NCI-H2227 treated with DMSO at 0.1 percent for 48 hours (cell line): ENCODE results near the gene TLR10.

Experiments used
- DNase-seq: peaks from one replicate; lab custom pipeline; 2025; lab: John Stamatoyannopoulos, UW

TLR10 gene

DNA sequence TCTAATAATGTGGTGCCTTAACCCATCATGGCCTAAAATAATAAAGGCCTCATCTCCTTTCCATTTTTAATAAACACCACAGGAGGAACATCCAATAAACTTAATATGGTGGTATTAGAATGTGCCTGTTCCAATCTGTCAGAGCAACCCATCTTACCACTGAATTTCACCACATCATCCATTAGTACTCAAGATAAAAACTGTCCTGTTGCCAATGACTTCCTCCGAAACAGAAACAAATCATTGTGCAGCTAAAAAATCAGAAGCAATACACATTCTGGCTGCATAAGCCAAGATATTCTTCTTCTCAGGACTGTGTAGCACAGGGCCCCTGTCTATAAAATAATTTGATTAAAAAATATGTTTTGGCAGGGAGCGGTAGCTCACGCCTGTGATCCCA is 18.5 kb downstream of the TLR10 start:
- DNase-seq, result no peak

DNA sequence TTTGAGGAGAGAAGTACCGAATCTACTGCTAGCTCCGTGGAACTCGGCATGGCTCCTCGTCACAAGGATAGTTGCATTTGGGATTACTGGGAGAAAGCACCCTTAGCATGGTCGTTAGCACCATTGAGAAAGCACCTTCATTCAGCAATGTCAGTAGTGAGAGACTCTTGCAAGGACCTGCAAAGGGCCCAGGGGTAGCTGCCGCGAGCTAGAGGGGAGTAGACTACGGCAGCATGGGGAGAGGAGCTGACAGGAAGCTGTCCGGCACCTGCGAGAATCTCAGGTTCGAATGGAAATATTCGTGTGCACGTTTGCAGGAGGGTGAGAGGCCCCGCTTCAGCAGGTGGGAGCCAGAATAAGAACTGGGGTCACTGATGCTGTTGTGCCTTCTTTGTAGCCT is 20.2 kb downstream of the TLR10 start:
- no peak for DNase-seq

DNA sequence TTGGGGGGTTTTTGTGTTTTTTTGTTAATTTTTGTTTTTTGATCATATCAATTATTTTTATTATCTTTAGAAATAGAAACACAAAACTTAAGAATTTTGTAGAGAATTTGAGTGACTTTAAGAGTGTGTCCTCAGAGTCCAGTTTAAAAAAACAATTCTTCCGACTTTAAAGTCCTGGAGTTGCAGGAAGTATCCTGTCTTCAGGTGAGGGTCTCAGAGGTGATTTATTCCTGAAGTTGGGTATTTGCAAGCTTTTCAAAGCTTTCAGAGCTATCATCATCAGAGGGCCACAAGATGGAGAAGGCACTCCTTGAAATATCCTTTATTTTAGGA is 23.0 kb downstream of the TLR10 start:
- no peak for DNase-seq

DNA sequence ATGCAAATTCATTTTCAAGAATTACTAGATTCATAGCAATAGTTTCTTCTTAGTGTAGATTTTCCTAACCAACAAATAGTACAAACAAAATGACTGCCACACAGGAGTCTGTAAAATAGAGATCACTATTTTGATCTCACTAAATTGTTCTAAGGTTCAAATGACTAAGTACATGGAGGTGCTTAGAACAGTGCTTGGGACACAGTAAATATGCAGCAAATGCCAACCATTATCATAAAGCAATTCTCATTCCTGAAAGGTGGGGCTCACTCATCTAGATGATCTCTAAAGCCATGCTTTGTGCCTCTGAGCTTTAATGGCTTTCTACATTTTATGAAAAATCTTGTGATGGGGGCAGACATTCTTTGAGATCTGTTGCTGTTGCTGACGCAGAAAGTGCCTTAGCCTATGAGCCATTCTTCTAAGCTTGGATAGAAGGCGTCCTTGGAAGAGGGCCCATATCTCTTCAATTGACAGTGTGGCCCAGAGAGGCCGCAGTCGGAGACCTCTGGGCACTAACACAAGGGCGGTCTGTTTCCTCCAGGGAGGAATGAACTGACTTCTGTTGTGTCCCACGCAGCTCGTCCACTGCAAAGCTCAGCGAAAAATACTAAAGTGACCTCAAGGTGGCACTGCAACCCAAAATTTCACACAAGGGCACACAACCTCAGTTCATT is 23.5 kb downstream of the TLR10 start:
- DNase-seq, result peak; percentile 18

DNA sequence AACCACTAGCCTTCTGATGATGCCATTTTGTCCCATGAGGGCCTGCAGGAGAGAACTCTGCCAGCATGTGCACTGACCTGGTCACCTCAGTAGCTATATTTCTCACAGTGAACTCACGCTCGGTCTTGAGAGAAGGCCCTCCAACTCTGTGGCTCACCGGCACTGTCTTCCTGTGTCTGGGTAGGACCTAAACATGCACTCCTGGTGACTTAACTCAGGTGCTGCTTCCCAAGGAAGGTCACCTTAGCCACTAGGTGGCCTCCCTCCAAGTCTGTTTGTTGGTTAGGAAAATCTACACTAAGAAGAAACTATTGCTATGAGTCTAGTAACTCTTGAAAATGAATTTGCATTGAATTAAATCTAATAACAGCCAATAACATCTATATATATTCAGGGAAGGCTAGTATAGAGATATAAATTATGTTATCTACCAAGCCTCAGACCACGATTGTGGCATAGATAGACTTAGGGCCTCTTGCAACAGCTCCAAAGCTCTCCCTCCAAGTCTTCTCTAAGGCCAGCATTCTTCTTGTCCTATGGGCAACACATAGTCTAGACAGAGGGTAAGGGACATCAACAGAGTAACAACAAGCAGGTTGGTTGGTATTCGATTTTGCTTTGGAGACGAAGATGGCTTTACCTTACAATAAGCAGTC is 24.7 kb downstream of the TLR10 start:
- no peak for DNase-seq

DNA sequence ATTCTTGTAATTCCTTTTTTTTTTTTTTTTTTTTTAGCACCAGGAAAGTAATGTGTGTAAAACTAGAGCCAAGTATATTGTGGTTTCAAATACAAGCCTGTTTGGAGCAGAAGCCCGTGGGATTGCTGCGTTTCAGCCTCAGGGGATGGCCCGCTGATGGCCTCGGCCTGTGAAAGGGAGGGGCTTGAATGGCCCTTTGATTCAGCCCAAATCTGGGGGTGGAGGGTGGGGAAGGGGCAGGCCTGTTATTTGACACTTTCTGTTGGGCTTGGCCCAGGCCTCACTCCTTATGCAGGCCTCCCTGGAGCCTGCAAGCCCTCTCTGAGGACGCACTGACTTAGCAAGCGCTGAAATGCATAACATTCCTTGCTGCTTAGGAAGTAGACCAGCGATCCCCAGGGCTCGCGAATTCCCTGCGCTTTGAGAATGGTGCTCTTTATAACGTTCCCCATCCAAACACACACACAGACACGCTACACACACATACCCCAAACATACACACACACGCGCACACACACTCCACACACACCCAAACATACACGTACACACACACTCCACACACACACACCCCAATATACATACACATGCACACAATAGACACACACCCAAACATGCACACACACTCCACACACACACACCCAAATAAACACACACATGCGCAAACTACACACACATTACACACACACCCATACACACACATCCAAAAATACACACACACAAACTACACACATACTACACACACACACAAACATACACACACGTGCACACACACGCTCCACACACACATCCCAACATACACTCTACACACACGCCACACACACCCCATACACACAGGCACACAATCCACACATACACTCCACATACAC is 29.6 kb downstream of the TLR10 start:
- DNase-seq, result no peak

DNA sequence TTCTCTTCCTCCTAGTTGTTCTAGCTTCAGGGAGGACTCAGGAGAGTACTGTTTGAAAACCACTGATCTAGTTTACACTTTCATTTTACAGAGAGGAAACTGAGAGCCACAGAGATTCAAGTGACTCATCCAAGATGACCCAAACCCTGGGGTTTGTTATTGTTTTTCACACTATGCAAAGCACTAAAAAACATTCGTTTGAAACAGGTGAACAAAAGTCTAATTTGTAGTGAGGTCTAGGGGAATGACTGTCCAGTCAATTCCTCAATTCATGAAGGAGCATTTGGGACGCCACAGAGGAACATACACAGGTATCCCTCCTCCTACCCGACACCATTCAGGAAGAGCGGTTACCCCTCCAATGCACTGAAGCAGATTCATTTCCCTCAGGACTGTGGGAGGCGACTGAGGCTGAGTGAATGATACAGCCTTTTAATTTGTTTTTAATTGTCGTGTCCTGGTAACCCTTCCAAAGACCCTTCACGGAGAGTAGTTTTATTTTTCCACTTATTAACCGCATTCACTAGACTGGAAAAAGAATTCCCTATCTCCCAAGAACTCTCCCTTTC is 30.3 kb downstream of the TLR10 start:
- DNase-seq, result no peak

DNA sequence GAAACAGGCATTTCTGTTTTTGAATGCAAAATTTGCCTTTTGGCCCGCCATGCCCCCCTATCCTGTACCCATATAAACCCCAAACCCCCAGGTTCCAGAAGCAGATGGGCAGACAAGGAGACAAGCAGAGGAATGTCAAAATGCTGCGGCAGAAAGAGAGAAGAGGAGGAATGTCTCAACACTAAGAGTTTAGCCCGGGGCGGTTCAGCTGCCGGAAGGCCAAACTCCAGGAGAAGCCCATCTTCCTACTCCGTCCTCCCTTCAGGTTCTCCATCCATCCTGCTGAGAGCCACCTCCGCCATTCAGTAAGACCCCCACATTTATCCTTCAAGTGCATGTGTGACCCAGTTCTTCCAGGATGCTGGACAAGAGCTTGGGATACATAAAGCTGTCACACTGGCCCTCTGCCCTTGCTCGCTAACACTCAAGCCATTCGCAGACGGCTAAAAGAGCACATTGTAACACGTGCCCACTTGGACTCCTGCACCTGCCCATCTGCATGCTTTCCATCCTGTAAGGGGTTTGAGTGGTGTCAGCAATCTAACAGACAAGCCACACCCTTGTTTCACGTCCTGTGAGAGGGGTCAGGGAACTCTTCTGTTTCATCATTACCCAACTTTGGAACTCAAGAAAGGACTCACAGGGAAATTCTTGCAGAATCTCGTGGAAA is 31.3 kb downstream of the TLR10 start:
- no peak for DNase-seq

DNA sequence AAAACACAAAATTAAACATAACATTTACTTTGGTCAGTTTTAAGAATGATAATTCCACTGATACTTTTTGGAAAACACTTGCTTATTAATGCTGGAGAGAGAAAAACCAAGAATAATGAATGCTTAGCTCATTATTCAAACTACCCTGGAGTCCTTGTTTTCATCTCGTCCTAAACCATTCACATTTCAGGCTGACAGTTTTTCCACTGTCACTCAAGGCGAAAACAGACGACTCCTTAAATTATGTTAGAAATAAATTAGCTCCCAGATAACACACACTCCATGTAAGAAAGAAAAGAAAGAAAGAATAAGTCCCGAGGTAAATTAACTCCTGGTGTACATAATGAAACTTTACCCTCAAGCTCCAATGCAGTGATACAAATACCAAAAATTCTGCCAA is 33.5 kb downstream of the TLR10 start:
- no peak for DNase-seq

DNA sequence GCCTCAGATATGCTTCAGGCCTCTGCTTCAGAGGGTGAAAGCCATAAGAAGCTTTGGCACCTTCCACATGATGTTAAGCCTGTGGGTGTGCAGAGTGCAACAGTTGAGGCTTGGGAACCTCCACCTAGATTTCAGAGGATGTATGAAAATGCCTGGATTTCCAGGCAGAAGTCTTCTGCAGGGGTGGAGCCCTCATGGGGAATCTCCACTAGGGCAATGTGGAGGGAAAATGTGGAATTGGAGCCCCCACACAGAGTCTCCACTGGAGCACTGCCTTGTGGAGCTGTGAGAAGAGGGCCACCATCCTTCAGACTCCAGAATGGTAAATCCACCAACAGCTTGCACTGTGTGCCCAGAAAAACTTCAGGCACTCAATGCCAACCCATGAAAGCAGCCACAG is 35.2 kb downstream of the TLR10 start:
- DNase-seq, result no peak

DNA sequence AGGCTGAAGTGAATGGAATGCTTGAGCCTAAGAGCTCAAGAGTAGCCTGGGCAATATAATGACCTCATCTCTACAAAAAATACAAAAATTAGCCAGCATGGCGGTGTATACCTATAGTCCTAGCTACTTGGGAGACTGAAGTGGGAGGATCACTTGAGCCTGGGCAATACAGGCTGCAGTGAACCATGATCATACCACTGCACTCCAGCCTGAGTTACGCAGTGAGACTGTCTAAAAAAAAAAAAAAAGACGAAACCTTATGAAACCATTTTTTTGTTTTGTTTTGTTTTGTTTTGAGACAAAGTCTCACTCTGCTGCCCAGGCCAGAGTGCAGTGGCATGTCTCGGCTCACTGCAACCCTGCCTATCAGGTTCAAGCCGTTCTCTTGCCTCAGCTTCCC is 36.9 kb downstream of the TLR10 start:
- no peak for DNase-seq

DNA sequence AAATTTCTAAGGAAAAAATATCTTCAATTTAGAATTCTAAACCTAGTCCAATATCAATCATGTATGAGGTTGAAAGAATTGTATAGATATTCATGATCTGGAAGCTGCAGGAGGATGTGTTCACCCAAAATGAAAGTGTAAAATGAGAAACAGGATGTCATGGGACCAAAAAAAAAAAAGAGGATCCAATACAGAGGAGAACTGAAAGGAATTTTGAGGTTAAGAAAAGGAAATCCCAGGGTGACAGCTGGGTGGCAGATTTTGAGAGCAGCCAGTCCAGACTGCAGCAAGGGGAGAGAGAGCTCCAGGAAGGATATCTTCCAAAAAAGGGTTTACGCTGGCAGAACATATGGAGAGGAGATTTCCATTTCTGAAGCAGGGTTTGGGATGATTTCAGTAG is 38.9 kb downstream of the TLR10 start:
- DNase-seq, result no peak

DNA sequence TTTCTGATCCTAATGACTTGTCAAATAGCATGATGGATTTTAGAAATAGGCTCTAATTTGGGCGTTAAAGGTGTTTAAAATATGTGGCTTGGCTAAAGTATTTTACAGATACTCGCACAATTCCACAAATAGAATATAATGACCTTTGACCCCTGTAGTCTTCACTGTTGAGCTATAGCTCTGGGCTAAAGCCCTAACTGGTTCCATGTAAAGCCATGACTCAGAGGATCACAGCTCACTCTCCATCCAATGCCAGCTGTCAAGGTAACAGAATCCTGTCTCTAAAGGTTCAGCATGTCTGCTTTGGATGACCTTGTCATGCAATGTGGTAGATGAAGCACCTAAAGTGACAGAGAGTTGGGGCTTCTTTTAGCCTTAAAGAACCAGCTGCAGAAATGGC is 42.5 kb downstream of the TLR10 start:
- no peak for DNase-seq

DNA sequence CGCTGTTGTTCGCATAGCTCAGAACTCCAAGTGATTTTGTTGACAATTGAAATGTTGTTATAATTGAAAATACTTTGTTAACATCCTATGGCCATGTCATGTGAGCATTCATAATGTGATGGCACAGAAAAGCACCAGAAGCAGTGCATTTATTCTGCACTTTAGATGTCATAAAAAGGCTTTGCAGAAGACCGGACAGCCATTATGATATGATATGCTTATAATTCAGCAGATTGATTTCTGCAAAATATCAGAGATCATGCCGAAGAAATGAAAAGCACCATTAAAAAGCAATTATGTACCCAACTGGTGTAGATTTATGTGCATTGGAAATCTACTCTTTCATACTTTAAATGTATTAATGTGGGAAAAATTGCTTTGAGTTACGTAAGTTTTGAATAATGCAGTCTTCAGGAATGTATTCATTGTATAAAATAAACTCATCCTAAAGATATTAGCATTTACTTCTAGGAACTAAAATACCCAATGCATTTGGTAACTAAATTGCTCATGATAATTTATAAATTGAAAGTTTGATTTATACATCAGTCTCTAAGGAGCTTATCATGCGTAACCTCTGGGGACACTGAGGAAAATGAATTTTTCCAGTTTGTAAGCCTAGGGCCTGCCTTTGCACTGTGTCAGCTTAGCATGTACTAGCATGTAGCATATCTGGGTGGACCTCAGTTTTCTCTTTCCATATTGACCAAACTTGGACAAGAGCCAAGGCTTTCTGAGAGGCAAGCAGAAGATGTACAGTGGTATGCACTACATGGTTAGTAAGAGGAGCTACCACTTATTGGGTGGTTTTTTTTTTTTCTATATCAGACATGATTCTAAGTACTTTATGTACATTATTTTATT is 43.6 kb downstream of the TLR10 start:
- no peak for DNase-seq

DNA sequence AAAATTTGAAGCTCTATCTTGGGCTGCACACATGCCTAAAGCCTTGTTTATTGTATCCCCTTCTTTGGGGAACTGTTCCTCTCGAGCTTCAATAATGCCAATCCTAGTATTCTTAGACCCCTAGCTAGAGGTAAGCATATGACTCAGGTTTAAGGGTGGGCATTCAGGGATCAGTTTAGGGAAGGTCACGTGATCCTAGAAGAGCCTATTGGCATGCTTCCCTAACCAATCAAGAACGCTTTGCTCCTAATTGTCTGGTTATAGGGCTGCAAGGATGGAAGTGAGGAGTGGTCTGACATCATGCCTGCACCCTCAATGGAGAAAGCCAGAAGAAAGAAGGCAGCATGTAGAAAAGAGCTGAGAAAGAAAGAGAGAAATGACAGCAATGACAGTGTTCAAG is 46.9 kb downstream of the TLR10 start:
- DNase-seq, result no peak

DNA sequence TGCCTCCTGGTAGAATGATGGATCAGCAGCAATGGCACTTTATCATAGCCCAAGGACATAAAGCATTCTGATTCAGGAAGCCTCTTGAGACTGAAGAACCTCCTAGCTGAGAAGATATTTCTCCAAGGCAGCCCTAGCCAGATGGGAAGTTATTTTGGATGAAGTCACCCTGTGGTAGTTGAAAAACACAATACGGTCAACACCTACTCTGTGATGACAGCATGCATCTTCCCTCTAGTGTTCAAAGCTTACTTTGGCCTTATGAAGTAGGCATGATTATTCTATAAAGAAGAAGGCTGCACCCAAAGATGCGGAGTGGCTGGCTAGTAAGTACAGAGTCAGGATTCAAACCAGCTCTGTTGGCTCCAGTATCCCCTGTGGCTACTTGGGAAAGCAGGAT is 47.9 kb downstream of the TLR10 start:
- no peak for DNase-seq

DNA sequence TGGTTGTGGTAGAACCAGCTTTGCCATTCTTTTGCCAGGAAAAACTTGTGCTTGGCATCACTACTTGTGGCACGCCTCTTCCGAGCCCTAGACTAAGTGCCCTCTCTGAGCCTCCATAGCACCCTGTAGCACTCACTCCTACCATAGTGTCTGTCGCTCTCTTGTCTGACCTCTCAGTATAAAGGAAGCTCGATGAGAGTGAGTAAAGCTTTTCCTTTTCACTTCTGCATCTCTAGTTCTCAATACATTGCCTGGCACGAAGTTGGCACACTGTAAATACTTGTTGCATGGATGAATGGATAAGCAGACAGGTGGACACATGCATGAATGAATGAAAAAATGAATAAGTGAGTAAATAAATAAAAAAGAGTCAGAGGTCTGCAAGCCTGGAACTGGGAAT is 48.3 kb downstream of the TLR10 start:
- DNase-seq, result no peak

DNA sequence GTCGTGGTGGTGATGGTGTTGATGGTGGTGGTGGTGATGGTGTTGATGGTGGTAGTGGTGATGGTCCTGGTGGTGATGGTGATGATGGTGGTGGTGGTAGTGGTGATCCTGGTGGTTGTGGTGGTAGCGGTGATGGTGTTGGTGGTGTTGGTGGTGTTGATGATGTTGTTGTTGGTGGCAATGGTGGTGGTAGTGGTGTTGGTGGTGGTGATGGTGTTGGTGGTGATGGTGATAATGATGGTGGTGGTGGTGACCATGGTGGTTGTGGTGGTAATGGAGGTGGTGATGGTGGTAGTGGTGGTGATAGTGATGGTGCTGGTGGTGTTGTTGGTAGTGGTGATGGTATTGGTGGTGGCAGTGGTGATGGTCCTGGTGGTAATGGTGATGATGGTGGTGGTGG is 49.1 kb downstream of the TLR10 start:
- no peak for DNase-seq

DNA sequence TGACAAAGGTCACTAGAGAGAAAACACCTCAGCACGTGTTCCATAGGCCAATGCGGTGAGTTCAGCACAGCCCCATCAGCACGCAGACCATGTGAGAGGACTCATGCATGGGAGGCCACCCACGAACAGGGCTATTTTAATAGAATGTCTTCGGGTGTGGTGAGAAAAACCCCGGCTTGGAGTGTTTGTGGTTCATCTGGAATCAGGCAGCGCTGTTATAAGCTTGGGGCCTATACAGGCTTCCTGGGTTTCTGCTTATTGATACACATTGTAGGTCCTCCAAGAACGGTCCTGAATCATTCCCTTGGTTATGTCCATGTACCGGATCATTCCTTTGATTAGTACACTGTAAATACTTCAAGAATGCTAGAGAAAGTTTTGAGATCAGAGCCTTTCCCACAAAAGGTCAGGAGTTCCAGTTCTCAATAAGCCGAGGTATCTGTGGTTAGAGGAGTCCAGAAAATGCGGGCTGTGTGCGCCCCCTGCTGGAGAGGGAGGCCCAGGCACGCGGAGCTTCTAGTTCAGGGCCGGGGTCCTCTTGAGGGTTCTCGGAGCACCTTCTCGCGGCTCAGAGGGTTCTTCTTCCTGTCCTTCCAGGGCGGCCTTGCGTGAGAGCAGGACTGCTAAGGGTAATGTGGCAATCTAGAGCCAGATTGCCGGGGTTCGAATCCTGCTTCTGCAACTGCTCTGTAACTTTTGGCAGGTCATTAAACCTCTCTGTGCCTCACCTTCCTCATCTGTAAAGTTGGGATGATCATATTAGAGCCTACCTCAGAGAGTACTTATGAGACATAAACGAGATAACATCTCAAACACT is 51.8 kb downstream of the TLR10 start:
- no peak for DNase-seq

DNA sequence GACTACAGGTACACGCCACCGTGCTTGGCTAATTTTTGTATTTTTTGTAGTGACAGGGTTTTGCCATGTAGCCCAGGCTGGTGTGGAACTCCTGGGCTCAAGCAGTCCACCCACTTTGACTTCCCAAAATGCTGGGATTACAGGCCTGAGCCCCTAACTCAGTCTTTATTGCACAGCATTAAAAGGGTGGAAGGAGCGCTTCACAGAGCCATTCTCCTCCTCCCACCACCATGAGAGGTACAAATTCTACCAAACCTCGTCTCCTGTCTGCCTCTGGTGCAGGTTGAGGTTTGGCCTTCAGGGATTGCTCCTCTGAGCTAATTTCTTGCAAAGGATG is 52.3 kb downstream of the TLR10 start:
- DNase-seq, result no peak

DNA sequence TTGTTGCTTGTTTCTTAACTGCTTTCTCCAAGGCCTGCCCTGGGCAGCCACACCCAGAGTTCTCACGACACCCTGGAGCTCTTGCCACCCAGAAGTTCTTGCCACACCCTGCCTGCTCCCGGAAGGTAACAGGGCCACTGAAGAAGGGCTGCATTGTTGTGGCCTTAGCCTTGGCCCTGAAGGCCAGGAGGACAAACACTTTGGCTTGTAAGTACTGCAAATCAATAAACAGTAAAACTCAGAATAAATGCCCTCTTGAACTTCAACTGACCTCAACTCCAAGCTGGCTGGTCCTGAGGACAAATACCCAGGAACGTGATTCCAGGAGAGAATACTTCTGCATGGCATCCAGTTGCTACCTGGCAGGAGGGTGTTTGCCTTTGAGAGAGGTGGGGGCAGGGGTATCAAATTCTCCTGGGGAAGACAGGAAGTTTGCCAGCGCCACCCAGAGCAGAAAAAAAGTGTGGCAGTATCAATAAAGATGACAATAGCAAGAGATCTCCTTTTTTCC is 54.1 kb downstream of the TLR10 start:
- no peak for DNase-seq
